ENCODE data around the gene SEC23IP.

SEC23IP gene

GRCh38 chr10:119892188-119893065 lies at the start of gene SEC23IP:
SEC23IP (plus strand) TSS chr10:119892730; CDS start chr10:119892783, 53 bp downstream.
- TF ChIP-seq CTCF (conservative IDR thresholded peaks at IDR 0.05), result no peak
- peak within 1 kb of the TSS; percentile 81 for H3K27ac ChIP-seq

GRCh38 chr10:119845656-119846055 lies 46.9 kb upstream of the SEC23IP start:
- TF ChIP-seq CTCF (conservative IDR thresholded peaks at IDR 0.05), result no peak
- no peak overlapping the region for H3K27ac ChIP-seq

DNA sequence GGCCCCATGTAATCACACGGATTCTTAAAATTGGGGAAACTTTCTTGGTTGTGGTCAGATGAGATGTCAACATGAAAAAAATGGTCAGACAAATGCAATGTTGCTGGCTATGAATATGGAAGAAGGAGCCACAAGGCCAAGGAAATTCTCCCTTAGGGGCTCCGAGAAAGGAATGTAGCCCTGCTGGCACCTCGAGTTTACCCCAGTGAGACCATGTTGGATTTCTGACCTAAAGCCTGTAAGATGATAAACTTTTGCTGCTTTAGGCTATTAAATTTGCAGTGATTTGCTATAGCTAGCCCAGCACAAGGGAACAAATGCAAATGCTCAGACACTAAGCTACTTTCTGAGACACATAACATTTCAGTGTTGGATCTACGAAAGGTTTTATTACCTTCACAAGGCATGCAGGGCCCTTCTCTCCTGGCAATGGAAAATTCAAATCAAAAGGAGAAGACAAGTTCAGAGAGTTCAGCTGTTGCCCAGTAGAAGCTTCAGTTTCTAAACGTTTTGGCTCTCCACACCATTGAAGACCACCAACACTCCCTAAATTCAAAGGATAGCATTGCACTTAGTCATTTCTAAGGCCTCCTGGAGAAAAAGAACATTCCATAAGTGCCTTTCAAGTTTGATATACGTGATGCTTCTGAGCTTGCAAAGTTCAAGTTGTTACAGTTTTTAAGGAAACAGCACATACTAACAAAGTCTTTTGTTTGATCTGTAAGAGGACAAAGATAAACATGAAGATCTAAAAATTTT lies 43.3 kb upstream of the SEC23IP start:
- no peak for TF ChIP-seq CTCF (conservative IDR thresholded peaks at IDR 0.05)
- H3K27ac ChIP-seq, result no peak overlapping the region

DNA sequence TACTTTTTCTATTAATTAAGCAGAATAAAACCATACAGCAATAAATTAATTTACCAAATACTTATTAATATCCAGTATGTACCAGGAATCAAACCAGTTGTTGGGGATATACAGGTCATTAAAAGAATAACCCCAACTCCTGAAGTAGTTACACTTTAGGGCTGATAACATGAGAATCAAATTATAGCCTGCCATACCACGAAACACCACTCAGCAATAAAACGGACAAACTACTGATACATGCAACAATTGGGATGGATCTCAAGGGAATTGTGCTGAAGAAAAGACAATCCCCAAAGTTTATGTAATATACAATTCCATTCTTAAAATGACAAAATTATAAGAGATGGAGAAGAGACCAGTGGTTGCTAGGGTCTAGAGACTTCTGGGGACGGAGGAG lies 42.6 kb upstream of the SEC23IP start:
- TF ChIP-seq CTCF (conservative IDR thresholded peaks at IDR 0.05), result no peak
- no peak overlapping the region for H3K27ac ChIP-seq

DNA sequence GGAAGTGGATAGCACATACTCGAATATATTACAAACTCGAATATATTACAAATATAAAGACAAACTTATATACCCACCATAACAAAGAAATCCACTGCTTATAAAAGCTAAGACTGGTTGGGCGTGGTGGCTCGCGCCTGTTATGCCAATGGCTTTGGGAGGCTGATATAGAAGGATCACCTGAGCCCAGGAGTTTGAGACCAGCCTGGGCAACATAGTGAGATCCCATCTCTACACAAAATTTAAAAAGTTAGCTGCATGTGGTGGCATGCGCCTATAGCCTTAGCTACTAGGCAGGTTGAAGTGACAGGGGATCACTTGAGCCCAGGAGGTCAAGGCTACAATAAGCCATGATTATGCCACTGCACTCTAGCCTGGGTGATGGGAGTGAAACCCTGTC lies 40.3 kb upstream of the SEC23IP start:
- no peak overlapping the region for H3K27ac ChIP-seq
- no peak for TF ChIP-seq CTCF (conservative IDR thresholded peaks at IDR 0.05)

GRCh38 chr10:119852822-119853221 lies 39.7 kb upstream of the SEC23IP start:
- no peak overlapping the region for H3K27ac ChIP-seq
- no peak for TF ChIP-seq CTCF (conservative IDR thresholded peaks at IDR 0.05)

DNA sequence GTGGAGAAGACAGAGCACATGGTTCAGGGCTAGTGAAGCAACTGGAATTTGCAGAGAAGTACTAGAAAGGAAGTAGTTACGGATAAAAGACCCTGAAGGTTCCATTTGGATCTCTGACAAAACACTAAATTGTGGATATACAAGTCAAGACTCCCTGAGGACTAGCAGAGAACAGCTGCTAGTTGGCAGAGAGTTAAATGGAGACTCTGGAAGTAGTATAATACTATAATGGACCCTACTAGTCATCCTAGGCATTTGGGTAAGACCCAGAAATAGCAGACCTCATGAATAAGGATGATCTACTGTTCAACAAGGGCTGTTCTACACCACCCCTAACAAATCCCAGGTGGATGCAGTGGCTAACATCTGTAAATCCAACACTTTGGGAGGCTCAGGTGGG lies 39.0 kb upstream of the SEC23IP start:
- TF ChIP-seq CTCF (conservative IDR thresholded peaks at IDR 0.05), result no peak
- H3K27ac ChIP-seq, result no peak overlapping the region
